Stimulated activated CD4-positive, alpha-beta T cell treated with anti-CD3 and anti-CD28 coated beads, Interleukin-15, amount 100 ng/mL, for 48 hours (primary cell): Measurements from ENCODE around the gene SGSM1.
"Not testable (repeated sequence)": the region's sequence is repeated elsewhere in the genome, so short reads cannot be mapped to it uniquely, and the experiment has no call there.

ENCODE experiments used
- DNase-seq, 2 donors: peaks; one replicate each; pipeline ENCODE4 v3.0.0-alpha.2; 2020; ENCODE audit warnings: low read depth in 2 of 2

SGSM1 gene

GRCh38 chr22:24837517-24837916 lies 31.5 kb downstream of the SGSM1 start:
- DNase-seq: not testable (repeated sequence)

GRCh38 chr22:24841261-24841660 lies 35.2 kb downstream of the SGSM1 start:
- no peak for DNase-seq

GRCh38 chr22:24843048-24843447 lies 37.0 kb downstream of the SGSM1 start:
- no peak for DNase-seq

- no peak for DNase-seq
Observed at GRCh38 chr22:24845041-24845898, 39.3 kb downstream of the SGSM1 start.

- no peak for DNase-seq
Observed at GRCh38 chr22:24847490-24847889, 41.5 kb downstream of the SGSM1 start.

- no peak for DNase-seq
Observed at GRCh38 chr22:24848559-24849168, 42.7 kb downstream of the SGSM1 start.

GRCh38 chr22:24855794-24856193 lies 49.8 kb downstream of the SGSM1 start:
- DNase-seq: no peak

GRCh38 chr22:24857576-24857975 lies 51.6 kb downstream of the SGSM1 start:
- no peak for DNase-seq

GRCh38 chr22:24859587-24859986 lies 53.6 kb downstream of the SGSM1 start:
- no peak for DNase-seq

- DNase-seq: no peak
Observed at GRCh38 chr22:24865508-24865907, 59.5 kb downstream of the SGSM1 start.

- no peak for DNase-seq
Observed at GRCh38 chr22:24867323-24868022, 61.5 kb downstream of the SGSM1 start.

- DNase-seq: no peak
Observed at GRCh38 chr22:24868979-24869378, 63.0 kb downstream of the SGSM1 start.

- no peak for DNase-seq
Observed at GRCh38 chr22:24871611-24872205, 65.7 kb downstream of the SGSM1 start.

- no peak for DNase-seq
Observed at GRCh38 chr22:24873226-24873625, 67.2 kb downstream of the SGSM1 start.

- DNase-seq: no peak
Observed at GRCh38 chr22:24875862-24876506, 70.0 kb downstream of the SGSM1 start.

- no peak for DNase-seq
Observed at GRCh38 chr22:24876700-24877099, 70.7 kb downstream of the SGSM1 start.

GRCh38 chr22:24878969-24879368 lies 73.0 kb downstream of the SGSM1 start:
- no peak for DNase-seq

GRCh38 chr22:24883432-24883831 lies 77.4 kb downstream of the SGSM1 start:
- DNase-seq: no peak

GRCh38 chr22:24887260-24887659 lies 81.2 kb downstream of the SGSM1 start:
- no peak for DNase-seq

GRCh38 chr22:24893341-24894070 lies 87.5 kb downstream of the SGSM1 start:
- DNase-seq: no peak
